Mesenchymal stem cell (in vitro differentiated cells and primary cell): ENCODE results near the gene MMUT.

Experiments used
- DNase-seq: peaks from one replicate; pipeline ENCODE4 v3.0.0-alpha.2; 2013
- H2AFZ ChIP-seq: one replicate; pipeline ENCODE4 v1.6.1; 2013; ENCODE audit warnings: low read depth, mild to moderate bottlenecking, control low read depth, inconsistent platforms, low read length, moderate library complexity
- H2AK5ac ChIP-seq: 2 replicates; pipeline ENCODE4 v1.6.1; 2013; ENCODE audit warnings: low read length, moderate library complexity, mild to moderate bottlenecking, inconsistent platforms; ENCODE audit not compliant: severe bottlenecking
- H2BK120ac ChIP-seq: one replicate; pipeline ENCODE4 v1.6.1; 2013; ENCODE audit warnings: low read depth, mild to moderate bottlenecking, inconsistent platforms, low read length, moderate library complexity
- H2BK12ac ChIP-seq, 2 experiments: one replicate each; pipeline ENCODE4 v1.6.1; 2013; ENCODE audit warnings: inconsistent platforms in 2 of 2, low read length in 2 of 2, mild to moderate bottlenecking in 2 of 2, moderate library complexity in 2 of 2, control low read depth in 1 of 2
- H2BK15ac ChIP-seq: one replicate; pipeline ENCODE4 v1.6.1; 2013; ENCODE audit warnings: mild to moderate bottlenecking, low read depth, inconsistent platforms; ENCODE audit not compliant: poor library complexity, severe bottlenecking
- H2BK5ac ChIP-seq: 2 replicates; pipeline ENCODE4 v1.6.1; 2013; ENCODE audit warnings: low read depth, mild to moderate bottlenecking, low read length, control low read depth, inconsistent platforms; ENCODE audit not compliant: poor library complexity, severe bottlenecking
- H3K14ac ChIP-seq, 2 experiments: one replicate each; pipeline ENCODE4 v1.6.1; 2013; ENCODE audit warnings: inconsistent platforms in 2 of 2, low read length in 2 of 2, control low read depth in 1 of 2, mild to moderate bottlenecking in 1 of 2, moderate library complexity in 1 of 2
- H3K18ac ChIP-seq, 2 experiments: one replicate each; pipeline ENCODE4 v1.6.1; 2013; ENCODE audit warnings: inconsistent platforms in 2 of 2, low read length in 2 of 2, control low read depth in 1 of 2, low read depth in 1 of 2, mild to moderate bottlenecking in 1 of 2
- H3K23ac ChIP-seq, 2 experiments: one replicate each; pipeline ENCODE4 v1.6.1; 2013; ENCODE audit warnings: inconsistent platforms in 2 of 2, low read length in 2 of 2, mild to moderate bottlenecking in 2 of 2, moderate library complexity in 2 of 2, control low read depth in 1 of 2
- H3K27ac ChIP-seq: 2 replicates; pipeline ENCODE4 v1.5.1; 2013; ENCODE audit warnings: mild to moderate bottlenecking, moderate library complexity, low read length, control low read depth, inconsistent platforms; ENCODE audit not compliant: poor library complexity, severe bottlenecking
- H3K27me3 ChIP-seq, 2 experiments: 2 replicates each; pipeline versions ENCODE4 v1.6.1 to v1.7.0; 2013; ENCODE audit warnings: low read length in 2 of 2, mild to moderate bottlenecking in 2 of 2, moderate library complexity in 2 of 2, control low read depth in 1 of 2, inconsistent platforms in 1 of 2; ENCODE audit not compliant: control insufficient read depth in 1 of 2, insufficient read depth in 1 of 2
- H3K36me3 ChIP-seq, 2 experiments: 2 replicates each; pipeline versions ENCODE4 v1.6.1 to v1.7.0; 2013; ENCODE audit warnings: low read length in 2 of 2, control low read depth in 1 of 2, inconsistent platforms in 1 of 2, low read depth in 1 of 2, mild to moderate bottlenecking in 1 of 2; ENCODE audit not compliant: insufficient read depth in 2 of 2, control insufficient read depth in 1 of 2
- H3K4ac ChIP-seq, 2 experiments: one replicate each; pipeline ENCODE4 v1.6.1; 2013; ENCODE audit warnings: inconsistent platforms in 2 of 2, low read length in 2 of 2, mild to moderate bottlenecking in 2 of 2, moderate library complexity in 2 of 2, control low read depth in 1 of 2, low read depth in 1 of 2
- H3K4me1 ChIP-seq: 2 replicates; pipeline ENCODE4 v1.6.1; 2013; ENCODE audit warnings: low read depth, low read length, control low read depth; ENCODE audit not compliant: control insufficient read depth, insufficient read depth
- H3K4me2 ChIP-seq: 2 replicates; pipeline ENCODE4 v1.6.1; 2013; ENCODE audit warnings: low read length, mild to moderate bottlenecking, inconsistent platforms; ENCODE audit not compliant: poor library complexity, severe bottlenecking
- H3K4me3 ChIP-seq, 2 experiments: 2 replicates each; pipeline versions ENCODE4 v1.5.1 to v1.7.0; 2013; ENCODE audit warnings: low read length in 2 of 2, mild to moderate bottlenecking in 2 of 2, control low read depth in 1 of 2, low read depth in 1 of 2; ENCODE audit not compliant: insufficient read depth in 1 of 2
- H3K79me1 ChIP-seq: replicated peaks from 2 replicates; pipeline ENCODE4 v1.6.1; 2013; ENCODE audit warnings: mild to moderate bottlenecking, control low read depth, low read length, inconsistent platforms; ENCODE audit not compliant: poor library complexity, severe bottlenecking
- H3K9ac ChIP-seq: 2 replicates; pipeline ENCODE4 v1.7.0; 2013; ENCODE audit warnings: mild to moderate bottlenecking, low read length, moderate library complexity
- H3K9me3 ChIP-seq: 2 replicates; pipeline ENCODE4 v1.7.0; 2013; ENCODE audit warnings: mild to moderate bottlenecking, low read length; ENCODE audit not compliant: control insufficient read depth
- H4K8ac ChIP-seq: one replicate; pipeline ENCODE4 v1.6.1; 2013; ENCODE audit warnings: inconsistent platforms, mild to moderate bottlenecking, low read length, moderate library complexity
- H4K91ac ChIP-seq: one replicate; pipeline ENCODE4 v1.6.1; 2013; ENCODE audit warnings: mild to moderate bottlenecking, low read length, inconsistent platforms
- WGBS: methylation state at CpG from one replicate; pipeline ENCODE4 v1.1.7; 2013; ENCODE audit warnings: mixed read lengths; 5-methylcytosine and 5-hydroxymethylcytosine counted together

The MMUT gene

GRCh38 chr6:49430866-49431265 lies 32.2 kb downstream of the MMUT start:
- H3K4ac ChIP-seq = no peak overlapping the region
- H3K9me3 ChIP-seq = no peaks in the 10 kb centered on the region
- no CpG with 5 or more reads among the region's 1 CpG for WGBS

GRCh38 chr6:49430187-49430586 lies 32.9 kb downstream of the MMUT start:
- Histone ChIP-seq H3K27ac (no peak overlapping the region), H3K79me1 (no peaks in the 10 kb centered on the region), H3K36me3 (peaks cover 0 to 47% of the 10 kb centered on the region in 2 experiments), H2BK12ac (no peak overlapping the region), H2BK15ac (no peak overlapping the region), H2BK120ac (no peak overlapping the region), H3K23ac (no peak overlapping the region), H2BK5ac (no peak overlapping the region), H3K9ac (no peak overlapping the region), H3K14ac (no peak overlapping the region), H3K27me3 (no peaks in the 10 kb centered on the region), H4K8ac (no peak overlapping the region), H3K4me3 (no peak overlapping the region), H3K4me1 (no peaks in the 10 kb centered on the region), H3K4me2 (no peak overlapping the region), H3K4ac (no peak overlapping the region), H2AFZ (no peak overlapping the region), H4K91ac (no peak overlapping the region), H3K9me3 (no peaks in the 10 kb centered on the region), H2AK5ac (no peak overlapping the region), H3K18ac (no peak overlapping the region)
- WGBS = 33% methylated on average over 2 of the region's 2 CpGs
- peak; percentile 28 for DNase-seq

More at GRCh38 chr6:49430866-49431265, 32.2 kb downstream of the MMUT start:
- Histone ChIP-seq H3K9ac (no peak overlapping the region), H3K4me2 (no peak overlapping the region), H3K27ac (no peak overlapping the region), H3K23ac (no peak overlapping the region), H2BK15ac (no peak overlapping the region), H3K14ac (no peak overlapping the region), H2BK12ac (no peak overlapping the region), H3K79me1 (no peaks in the 10 kb centered on the region), H3K18ac (no peak overlapping the region), H3K36me3 (peaks cover 0 to 53% of the 10 kb centered on the region in 2 experiments), H3K4me1 (no peaks in the 10 kb centered on the region), H4K8ac (no peak overlapping the region), H2AFZ (no peak overlapping the region), H2BK5ac (no peak overlapping the region), H3K27me3 (no peaks in the 10 kb centered on the region), H2BK120ac (no peak overlapping the region), H3K4me3 (no peak overlapping the region), H4K91ac (no peak overlapping the region), H2AK5ac (no peak overlapping the region)
- DNase-seq = no peak

GRCh38 chr6:49423817-49424216 lies 39.2 kb downstream of the MMUT start:
- Histone ChIP-seq H3K9ac (no peak overlapping the region), H3K4me3 (no peak overlapping the region), H3K79me1 (no peaks in the 10 kb centered on the region), H2BK12ac (no peak overlapping the region), H2BK5ac (no peak overlapping the region), H4K8ac (no peak overlapping the region), H4K91ac (no peak overlapping the region), H3K18ac (no peak overlapping the region), H3K27ac (no peak overlapping the region), H3K4me1 (no peaks in the 10 kb centered on the region), H3K36me3 (no peaks in the 10 kb centered on the region), H2BK120ac (no peak overlapping the region), H3K23ac (no peak overlapping the region), H2BK15ac (no peak overlapping the region), H3K27me3 (no peaks in the 10 kb centered on the region), H3K9me3 (no peaks in the 10 kb centered on the region), H3K14ac (no peak overlapping the region), H2AK5ac (no peak overlapping the region), H3K4me2 (no peak overlapping the region), H3K4ac (no peak overlapping the region), H2AFZ (no peak overlapping the region)
- no peak for DNase-seq
- 100% methylated on average over 1 of the region's 1 CpG for WGBS

GRCh38 chr6:49416195-49416594 lies 46.9 kb downstream of the MMUT start:
- H3K27me3 ChIP-seq = no peaks in the 10 kb centered on the region
- no peaks in the 10 kb centered on the region for H3K79me1 ChIP-seq
- peaks cover 4% of the 10 kb centered on the region for H3K9me3 ChIP-seq
- no peak overlapping the region for H2BK15ac ChIP-seq
- no peak overlapping the region for H2AFZ ChIP-seq
- no peak overlapping the region for H3K18ac ChIP-seq
- WGBS = 88% methylated on average over 3 of the region's 4 CpGs
- no peak overlapping the region for H3K4ac ChIP-seq
- H3K23ac ChIP-seq = no peak overlapping the region
- no peak overlapping the region for H3K4me2 ChIP-seq
- no peak for DNase-seq
- H4K91ac ChIP-seq = no peak overlapping the region
- H2BK5ac ChIP-seq = no peak overlapping the region
- no peak overlapping the region for H4K8ac ChIP-seq
- no peak overlapping the region for H2AK5ac ChIP-seq
- no peak overlapping the region for H2BK12ac ChIP-seq
- no peak overlapping the region for H2BK120ac ChIP-seq
- no peak overlapping the region for H3K14ac ChIP-seq
- H3K4me3 ChIP-seq = no peak overlapping the region
- H3K27ac ChIP-seq = no peak overlapping the region
- no peak overlapping the region for H3K9ac ChIP-seq
- no peaks in the 10 kb centered on the region for H3K36me3 ChIP-seq
- no peaks in the 10 kb centered on the region for H3K4me1 ChIP-seq
